Measurements from ENCODE around the gene NRAS.

The NRAS gene

GRCh38 chr1:114725230-114725629 is 8.7 kb upstream of the NRAS start:
- no peak for DNase-seq

- DNase-seq = no peak
Measured at GRCh38 chr1:114723915-114724314, 7.3 kb upstream of the NRAS start.

- DNase-seq = no peak
Measured at GRCh38 chr1:114723457-114723856, 6.9 kb upstream of the NRAS start.

- no peak for DNase-seq
Measured at GRCh38 chr1:114720492-114720891, 3.9 kb upstream of the NRAS start.

- DNase-seq = no peak
Measured at GRCh38 chr1:114719424-114719787, 2.8 kb upstream of the NRAS start.

- DNase-seq = no peak
Measured at GRCh38 chr1:114718661-114719423, 2.3 kb upstream of the NRAS start.

- DNase-seq = no peak
Measured at GRCh38 chr1:114715952-114716303, 643 bp downstream of the NRAS start.

GRCh38 chr1:114712977-114713376 is 3.6 kb downstream of the NRAS start:
- DNase-seq = no peak

GRCh38 chr1:114710360-114710759 is 6.2 kb downstream of the NRAS start:
- no peak for DNase-seq

- no peak for DNase-seq
Measured at GRCh38 chr1:114707604-114708003, 9.0 kb downstream of the NRAS start.

GRCh38 chr1:114703242-114703641 is 13.3 kb downstream of the NRAS start:
- DNase-seq = no peak

- DNase-seq = no peak
Measured at GRCh38 chr1:114702737-114703136, 13.8 kb downstream of the NRAS start.

- DNase-seq = no peak
Measured at GRCh38 chr1:114701931-114702330, 14.6 kb downstream of the NRAS start.

- DNase-seq = no peak
Measured at GRCh38 chr1:114700036-114700600, 16.5 kb downstream of the NRAS start.

- no peak for DNase-seq
Measured at GRCh38 chr1:114696810-114697209, 19.8 kb downstream of the NRAS start.

GRCh38 chr1:114695430-114696058 is 21.0 kb downstream of the NRAS start, which contains the start of gene AMPD1:
Gene AMPD1 (minus strand): TSS chr1:114695546. CDS start chr1:114695471, 75 bp downstream.
- DNase-seq = no peak

GRCh38 chr1:114694540-114695310 is 21.8 kb downstream of the NRAS start:
- no peak for DNase-seq

- DNase-seq = no peak
Measured at GRCh38 chr1:114692947-114693346, 23.6 kb downstream of the NRAS start.

- DNase-seq = no peak
Measured at GRCh38 chr1:114691061-114691460, 25.5 kb downstream of the NRAS start.

- DNase-seq = no peak
Measured at GRCh38 chr1:114690148-114690547, 26.4 kb downstream of the NRAS start.

GRCh38 chr1:114688526-114688925 is 28.0 kb downstream of the NRAS start:
- DNase-seq = no peak

- no peak for DNase-seq
Measured at GRCh38 chr1:114685851-114686250, 30.7 kb downstream of the NRAS start.

- no peak for DNase-seq
Measured at GRCh38 chr1:114677691-114678090, 38.9 kb downstream of the NRAS start.

GRCh38 chr1:114676115-114676514 is 40.5 kb downstream of the NRAS start:
- no peak for DNase-seq

Data from CD4-positive, alpha-beta T cell treated with Interleukin-4 for 1 hour (primary cell).